ENCODE measurements around the gene COL6A3. TPM values are rescaled to one million over a fixed set of nuclear protein-coding genes. Genes with fewer than 3 reads are reported as not detected.

COL6A3 gene
- total and polyA plus RNA-seq, 2 donors (not counting 1 experiment from before 2014, with no cell fraction given) = 316 to 1,525 TPM

GRCh38 chr2:237315829-237316225 lies 98.1 kb downstream of the COL6A3 start:
- Histone ChIP-seq H3K9ac (ENCODE audit: insufficient read depth, low read length) (no peak overlapping the region), H3K4me3 (replicated peaks in 1 of 4; ENCODE audit: control extremely low read depth in 1 of 4, insufficient read depth in 1 of 4, low read depth in 3 of 4, low read length in 4 of 4) (no peak overlapping the region), H3K27ac (ENCODE audit: insufficient read depth, low read length) (peak overlapping the region; percentile 76), H3K9me3 (ENCODE audit: control insufficient read depth, insufficient read depth, low read depth, low read length) (no peaks in the 10 kb centered on the region), H4K20me1 (ENCODE audit: control insufficient read depth, extremely low read depth, insufficient read depth, low read length) (no peaks in the 10 kb centered on the region), H3K4me2 (ENCODE audit: extremely low read depth, insufficient read depth, low read length) (peak overlapping the region; percentile 36), H3K27me3 (ENCODE audit: control insufficient read depth, insufficient read depth, low read length) (no peaks in the 10 kb centered on the region), H2AFZ (ENCODE audit: low read length) (no peak overlapping the region), H3K4me1 (ENCODE audit: control insufficient read depth, extremely low read depth, insufficient read depth, low read length) (peaks cover 16% of the 10 kb centered on the region), H3K36me3 (ENCODE audit: control insufficient read depth, insufficient read depth, low read length) (no peaks in the 10 kb centered on the region), H3K79me2 (ENCODE audit: control insufficient read depth, insufficient read depth, low read length) (no peaks in the 10 kb centered on the region)
- TF ChIP-seq EZH2 (IDR thresholded peaks at IDR 0.05; ENCODE audit: low read length, missing control alignments) = no peak
- TF ChIP-seq, protein P1, sequence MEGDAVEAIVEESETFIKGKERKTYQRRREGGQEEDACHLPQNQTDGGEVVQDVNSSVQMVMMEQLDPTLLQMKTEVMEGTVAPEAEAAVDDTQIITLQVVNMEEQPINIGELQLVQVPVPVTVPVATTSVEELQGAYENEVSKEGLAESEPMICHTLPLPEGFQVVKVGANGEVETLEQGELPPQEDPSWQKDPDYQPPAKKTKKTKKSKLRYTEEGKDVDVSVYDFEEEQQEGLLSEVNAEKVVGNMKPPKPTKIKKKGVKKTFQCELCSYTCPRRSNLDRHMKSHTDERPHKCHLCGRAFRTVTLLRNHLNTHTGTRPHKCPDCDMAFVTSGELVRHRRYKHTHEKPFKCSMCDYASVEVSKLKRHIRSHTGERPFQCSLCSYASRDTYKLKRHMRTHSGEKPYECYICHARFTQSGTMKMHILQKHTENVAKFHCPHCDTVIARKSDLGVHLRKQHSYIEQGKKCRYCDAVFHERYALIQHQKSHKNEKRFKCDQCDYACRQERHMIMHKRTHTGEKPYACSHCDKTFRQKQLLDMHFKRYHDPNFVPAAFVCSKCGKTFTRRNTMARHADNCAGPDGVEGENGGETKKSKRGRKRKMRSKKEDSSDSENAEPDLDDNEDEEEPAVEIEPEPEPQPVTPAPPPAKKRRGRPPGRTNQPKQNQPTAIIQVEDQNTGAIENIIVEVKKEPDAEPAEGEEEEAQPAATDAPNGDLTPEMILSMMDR (conservative IDR thresholded peaks at IDR 0.05 in 1 of 2, IDR thresholded peaks at IDR 0.05 in 1 of 2; ENCODE audit: low read depth in 1 of 2, low read length in 2 of 2) = no peak
- peak; percentile 71 to 73 for DNase-seq (ENCODE audit: low read depth in 2 of 2)

DNA sequence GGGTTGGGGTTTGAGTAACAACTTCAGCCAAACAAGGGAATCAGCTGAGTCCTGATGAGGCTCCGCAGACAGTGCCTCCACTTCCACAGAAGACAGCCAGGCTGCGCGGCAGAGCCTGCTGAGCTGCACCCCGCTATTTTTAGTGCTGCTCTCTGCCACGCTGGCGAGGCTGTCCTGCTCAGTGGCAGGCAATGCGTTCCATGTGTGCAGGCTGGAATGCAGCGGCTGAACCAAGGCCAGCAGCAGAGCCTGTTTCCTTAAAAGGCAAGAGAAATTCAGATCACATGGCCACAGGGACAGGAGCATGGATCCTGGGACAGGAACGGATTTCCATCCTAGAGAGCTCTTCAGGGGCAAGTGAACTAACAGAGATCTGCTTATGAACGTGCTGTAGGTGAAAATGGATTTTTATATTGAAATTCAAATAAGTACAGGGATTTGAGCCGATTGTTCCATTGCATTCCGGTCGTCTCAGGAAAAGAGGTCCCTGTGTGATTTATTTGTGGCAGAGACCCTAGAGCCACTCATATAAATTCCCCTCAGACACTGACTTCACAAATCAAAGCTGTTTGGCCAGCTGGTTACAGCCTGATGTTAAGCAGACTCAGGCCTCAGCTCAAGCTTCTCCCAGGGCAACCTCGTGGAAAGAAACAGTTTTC lies 98.7 kb downstream of the COL6A3 start:
- Histone ChIP-seq H3K9ac (ENCODE audit: insufficient read depth, low read length) (no peak overlapping the region), H3K36me3 (ENCODE audit: control insufficient read depth, insufficient read depth, low read length) (no peaks in the 10 kb centered on the region), H3K4me2 (ENCODE audit: extremely low read depth, insufficient read depth, low read length) (peak overlapping the region; percentile 36), H3K9me3 (ENCODE audit: control insufficient read depth, insufficient read depth, low read depth, low read length) (no peaks in the 10 kb centered on the region), H3K79me2 (ENCODE audit: control insufficient read depth, insufficient read depth, low read length) (no peaks in the 10 kb centered on the region), H3K27ac (ENCODE audit: insufficient read depth, low read length) (peak overlapping the region; percentile 76), H3K4me1 (ENCODE audit: control insufficient read depth, extremely low read depth, insufficient read depth, low read length) (peaks cover 16% of the 10 kb centered on the region), H2AFZ (ENCODE audit: low read length) (no peak overlapping the region), H4K20me1 (ENCODE audit: control insufficient read depth, extremely low read depth, insufficient read depth, low read length) (no peaks in the 10 kb centered on the region), H3K27me3 (ENCODE audit: control insufficient read depth, insufficient read depth, low read length) (no peaks in the 10 kb centered on the region), H3K4me3 (replicated peaks in 1 of 4; ENCODE audit: control extremely low read depth in 1 of 4, insufficient read depth in 1 of 4, low read depth in 3 of 4, low read length in 4 of 4) (no peak overlapping the region)
- no peak for TF ChIP-seq EZH2 (IDR thresholded peaks at IDR 0.05; ENCODE audit: low read length, missing control alignments)
- TF ChIP-seq, protein P1 (conservative IDR thresholded peaks at IDR 0.05 in 1 of 2, IDR thresholded peaks at IDR 0.05 in 1 of 2; ENCODE audit: low read depth in 1 of 2, low read length in 2 of 2) = peak; percentile 16 to 59
- peak; percentile 98 for DNase-seq (ENCODE audit: low read depth in 2 of 2)

- DNase-seq (ENCODE audit: low read depth in 2 of 2) = no peak
- H3K36me3 ChIP-seq (ENCODE audit: control insufficient read depth, insufficient read depth, low read length) = no peaks in the 10 kb centered on the region
- H4K20me1 ChIP-seq (ENCODE audit: control insufficient read depth, extremely low read depth, insufficient read depth, low read length) = no peaks in the 10 kb centered on the region
- TF ChIP-seq, protein P1 (conservative IDR thresholded peaks at IDR 0.05 in 1 of 2, IDR thresholded peaks at IDR 0.05 in 1 of 2; ENCODE audit: low read depth in 1 of 2, low read length in 2 of 2) = no peak
- TF ChIP-seq EZH2 (IDR thresholded peaks at IDR 0.05; ENCODE audit: low read length, missing control alignments) = no peak
- peak overlapping the region; percentile 76 for H3K27ac ChIP-seq (ENCODE audit: insufficient read depth, low read length)
- H3K79me2 ChIP-seq (ENCODE audit: control insufficient read depth, insufficient read depth, low read length) = no peaks in the 10 kb centered on the region
- H3K9me3 ChIP-seq (ENCODE audit: control insufficient read depth, insufficient read depth, low read depth, low read length) = no peaks in the 10 kb centered on the region
- H3K4me2 ChIP-seq (ENCODE audit: extremely low read depth, insufficient read depth, low read length) = peak overlapping the region; percentile 36
- no peak overlapping the region for H2AFZ ChIP-seq (ENCODE audit: low read length)
- peak overlapping the region; percentile 22 for H3K9ac ChIP-seq (ENCODE audit: insufficient read depth, low read length)
- H3K27me3 ChIP-seq (ENCODE audit: control insufficient read depth, insufficient read depth, low read length) = no peaks in the 10 kb centered on the region
- peaks cover 16% of the 10 kb centered on the region for H3K4me1 ChIP-seq (ENCODE audit: control insufficient read depth, extremely low read depth, insufficient read depth, low read length)
- H3K4me3 ChIP-seq (replicated peaks in 1 of 4; ENCODE audit: control extremely low read depth in 1 of 4, insufficient read depth in 1 of 4, low read depth in 3 of 4, low read length in 4 of 4) = no peak overlapping the region
These were observed 99.3 kb downstream of the COL6A3 start for GRCh38 chr2:237314681-237315080.
